Activated CD4-positive, alpha-beta T cell treated with anti-CD3 and anti-CD28 coated beads, Interleukin-2, amount 50 U/mL, for 1 hour (primary cell): ENCODE data around the gene NAA38.
"Not testable (repeated sequence)": the region's sequence is repeated elsewhere in the genome, so short reads cannot be mapped to it uniquely, and the experiment has no call there.

Experiments
- DNase-seq: peaks from one replicate; pipeline ENCODE4 v3.0.0-alpha.2; 2020

NAA38 gene

GRCh38 chr17:7881276-7882054 lies 24.1 kb upstream of the NAA38 start:
- no peak for DNase-seq

GRCh38 chr17:7880076-7880868 lies 22.9 kb upstream of the NAA38 start:
- no peak for DNase-seq

- no peak for DNase-seq
Measured at GRCh38 chr17:7878234-7878633, 20.9 kb upstream of the NAA38 start.

GRCh38 chr17:7875804-7876370 lies 18.5 kb upstream of the NAA38 start:
- DNase-seq: no peak

- no peak for DNase-seq
Measured at GRCh38 chr17:7873051-7873450, 15.7 kb upstream of the NAA38 start.

GRCh38 chr17:7867881-7868329 lies 10.5 kb upstream of the NAA38 start:
- no peak for DNase-seq

- no peak for DNase-seq
Measured at GRCh38 chr17:7864995-7865650, 7.8 kb upstream of the NAA38 start.

GRCh38 chr17:7864384-7864783 lies 7.0 kb upstream of the NAA38 start:
- DNase-seq: not testable (repeated sequence)

GRCh38 chr17:7862692-7863437 lies 5.5 kb upstream of the NAA38 start:
- DNase-seq: peak; percentile 40

GRCh38 chr17:7859028-7859427 lies 1.7 kb upstream of the NAA38 start:
- DNase-seq: no peak

GRCh38 chr17:7858522-7858810 lies 1.1 kb upstream of the NAA38 start:
- peak; percentile 48 for DNase-seq

GRCh38 chr17:7857713-7858521 lies 558 bp upstream of the NAA38 start, which contains the start of gene CYB5D1:
Gene CYB5D1, plus strand, starts transcription at chr17:7858003. Its CDS starts 132 bp downstream, at chr17:7858135.
- peak; percentile 85 for DNase-seq

- DNase-seq: peak; percentile 38
Measured at GRCh38 chr17:7856011-7856810, 1.1 kb downstream of the NAA38 start.

GRCh38 chr17:7855660-7856010 lies 1.7 kb downstream of the NAA38 start:
- DNase-seq: peak; percentile 37

GRCh38 chr17:7854851-7855659 lies 2.3 kb downstream of the NAA38 start, which contains the start of gene TMEM88:
Gene TMEM88, plus strand, starts transcription at chr17:7855066. Its CDS starts 9 bp downstream, at chr17:7855075.
- DNase-seq: peak; percentile 32

GRCh38 chr17:7854078-7854777 lies 3.1 kb downstream of the NAA38 start:
- peak; percentile 18 for DNase-seq

GRCh38 chr17:7853691-7854038 lies 3.7 kb downstream of the NAA38 start:
- DNase-seq: no peak

GRCh38 chr17:7852919-7853690 lies 4.3 kb downstream of the NAA38 start:
- DNase-seq: peak; percentile 20
